Heart left ventricle (tissue), 13 donors: Measurements from ENCODE around the gene MAP3K3.

Source experiments
- CTCF ChIP-seq, 12 donors: fragments of 200-600 bp; sonication (generic) in 4 of 12; IDR thresholded peaks; one replicate each; pipeline versions ENCODE4 v1.5.0 to v1.8.0; 2018 to 2022; ENCODE audit warnings: antibody characterized with exemption in 12 of 12, mild to moderate bottlenecking in 5 of 12
- POLR2A ChIP-seq, 2 donors: fragments of 450-650 bp; IDR thresholded peaks; one replicate each; pipeline ENCODE4 v1.6.1; 2017; ENCODE audit warnings: antibody characterized with exemption in 2 of 2, mild to moderate bottlenecking in 2 of 2, moderate library complexity in 2 of 2
- donor health status: ischemic (EF 13 %, LVEDD 7.1; RV severe dilation, severe dysfunction).
- donor health status: DM: no; HTN: yes; CAD: no.
- donor health status: DM: no; HTN: no; CAD: no.
- donor health status: ischemic (EF 25% LVEDD 6.9; RV normal size, moderate dysfunction).
- donor health status: ischemic (EF 25% LVEDD 5.7; RV mildly dilated, moderate dysfunction).
- donor health status: ischemic (EF 35%, LVEDD 5.7; RV mildly dilated, moderate dysfunction).
- donor health status: nonischemic (EF 11% LVEDD 7.7; RV severe dilation, severe dysfunction).
- donor health status: DM: yes; HTN: yes; CAD: no.
- donor health status: PGD.
- donor health status: ischemic (EF 29% LVEDD 5.4; RV normal size, mild dysfunction).
- donor health status: nonischemic (EF 23%, LVEDD 6.1; RV moderate dilation, normal function).

- no peak for TF ChIP-seq CTCF (IDR thresholded peaks at IDR 0.05)
- no peak for TF ChIP-seq POLR2A (IDR thresholded peaks at IDR 0.05)
Observed at GRCh38 chr17:63621229-63621683, 961 bp upstream of the MAP3K3 start.
